IMR-90 (cell line): Measurements from ENCODE around the gene LTO1. TPM values are rescaled to one million over a fixed set of nuclear protein-coding genes. Genes with fewer than 3 reads are reported as not detected.

Experiments
- ATAC-seq: fragments of 200-7000 bp; cut with Tn5 transposase; 2 replicates; pipeline ENCODE4 v1.9.1; 2020; ENCODE audit warnings: low read depth, mild to moderate bottlenecking, moderate library complexity
- BruUV-seq: library from RNA; stranded (reverse); fragments of 400-500 nt; replicated peaks from 2 replicates; lab custom pipeline; 2021; lab: Mats Ljungman, UMichigan
- CTCF ChIA-PET: fragments of 300-600 bp; formaldehyde crosslinking; extraction: SDS; loops from one replicate; lab custom pipeline; 2021; ENCODE audit warnings: antibody characterized with exemption; lab: Yijun Ruan, JAX
- POLR2A ChIA-PET: fragments of 300-600 bp; sonication (Branson Sonifier 250); formaldehyde crosslinking; loops from one replicate; lab custom pipeline; 2022; ENCODE audit warnings: antibody characterized with exemption; ENCODE audit not compliant: unreplicated experiment; lab: Charles Lee
- DNase-seq: peaks from one replicate; pipeline ENCODE4 v3.0.0; 2013
- H2AFZ ChIP-seq: replicated peaks from 2 replicates; pipeline ENCODE3; 2013; ENCODE audit warnings: low read length, mild to moderate bottlenecking; ENCODE audit not compliant: poor library complexity
- H2AK5ac ChIP-seq: 2 replicates; pipeline ENCODE4 v1.6.1; 2013; ENCODE audit warnings: low read depth, low read length, inconsistent platforms
- H2AK9ac ChIP-seq: replicated peaks from 2 replicates; pipeline ENCODE3; 2013; ENCODE audit warnings: mild to moderate bottlenecking, low read depth, low read length, moderate library complexity; ENCODE audit not compliant: poor library complexity
- H2BK120ac ChIP-seq: 2 replicates; pipeline ENCODE4 v1.6.1; 2013; ENCODE audit warnings: low read depth, low read length, inconsistent platforms
- H2BK15ac ChIP-seq: 3 replicates; pipeline ENCODE4 v1.6.1; 2013; ENCODE audit warnings: low read depth, low read length, inconsistent platforms
- H2BK20ac ChIP-seq: 2 replicates; pipeline ENCODE4 v1.6.1; 2013; ENCODE audit warnings: low read depth, mild to moderate bottlenecking, inconsistent platforms, low read length, moderate library complexity
- H2BK5ac ChIP-seq: 2 replicates; pipeline ENCODE4 v1.6.1; 2013; ENCODE audit warnings: mild to moderate bottlenecking, low read depth, low read length, inconsistent platforms; ENCODE audit not compliant: poor library complexity, severe bottlenecking
- H3K14ac ChIP-seq: replicated peaks from 2 replicates; pipeline ENCODE4 v1.6.1; 2013; ENCODE audit warnings: low read depth, low read length, inconsistent platforms
- H3K18ac ChIP-seq: 2 replicates; pipeline ENCODE4 v1.6.1; 2013; ENCODE audit warnings: low read depth, low read length, control low read depth
- H3K23ac ChIP-seq: 2 replicates; pipeline ENCODE4 v1.6.1; 2013; ENCODE audit warnings: low read depth, low read length, inconsistent platforms
- H3K27ac ChIP-seq: 2 replicates; pipeline ENCODE4 v1.5.1; 2013; ENCODE audit warnings: mild to moderate bottlenecking, control low read depth, low read length; ENCODE audit not compliant: insufficient read depth
- H3K27me3 ChIP-seq: 2 replicates; pipeline ENCODE4 v1.6.1; 2013; ENCODE audit warnings: low read length; ENCODE audit not compliant: control insufficient read depth, insufficient read depth
- H3K36me3 ChIP-seq: 2 replicates; pipeline ENCODE4 v1.6.1; 2013; ENCODE audit warnings: low read length, mixed read lengths; ENCODE audit not compliant: control insufficient read depth, insufficient read depth
- H3K4ac ChIP-seq: 2 replicates; pipeline ENCODE4 v1.6.1; 2013; ENCODE audit warnings: low read depth, low read length, inconsistent platforms
- H3K4me1 ChIP-seq: 2 replicates; pipeline ENCODE4 v1.6.1; 2013; ENCODE audit warnings: low read length, mixed read lengths; ENCODE audit not compliant: control insufficient read depth, insufficient read depth
- H3K4me2 ChIP-seq: 2 replicates; pipeline ENCODE4 v1.6.1; 2013; ENCODE audit warnings: low read depth, mild to moderate bottlenecking, control low read depth, low read length, moderate library complexity
- H3K4me3 ChIP-seq: 2 replicates; pipeline ENCODE4 v1.5.1; 2013; ENCODE audit warnings: low read depth, mild to moderate bottlenecking, control low read depth, low read length, moderate library complexity; ENCODE audit not compliant: insufficient read depth
- H3K56ac ChIP-seq: 2 replicates; pipeline ENCODE4 v1.6.1; 2013; ENCODE audit warnings: low read length, inconsistent platforms; ENCODE audit not compliant: insufficient read depth; ENCODE audit errors: extremely low read depth
- H3K79me1 ChIP-seq, 2 experiments: 2 replicates each; pipeline ENCODE4 v1.6.1; 2013; ENCODE audit warnings: low read length in 2 of 2, inconsistent platforms in 1 of 2, low read depth in 1 of 2
- H3K9ac ChIP-seq: 2 replicates; pipeline ENCODE4 v1.6.1; 2013; ENCODE audit warnings: low read depth, low read length, control low read depth
- H3K9me1 ChIP-seq: 2 replicates; pipeline ENCODE4 v1.6.1; 2013; ENCODE audit warnings: low read length, inconsistent platforms; ENCODE audit not compliant: insufficient read depth
- H3K9me3 ChIP-seq: 2 replicates; pipeline ENCODE4 v1.6.1; 2013; ENCODE audit warnings: low read length; ENCODE audit not compliant: control insufficient read depth, insufficient read depth
- H4K20me1 ChIP-seq: 2 replicates; pipeline ENCODE4 v1.6.1; 2013; ENCODE audit warnings: low read length, inconsistent platforms; ENCODE audit not compliant: insufficient read depth
- H4K5ac ChIP-seq: 2 replicates; pipeline ENCODE4 v1.6.1; 2013; ENCODE audit warnings: mild to moderate bottlenecking, low read depth, low read length, control low read depth
- H4K8ac ChIP-seq, 2 experiments: 2 replicates each; pipeline ENCODE4 v1.6.1; 2013; ENCODE audit warnings: low read depth in 2 of 2, low read length in 2 of 2, control low read depth in 1 of 2, inconsistent platforms in 1 of 2
- H4K91ac ChIP-seq: 2 replicates; pipeline ENCODE4 v1.6.1; 2013; ENCODE audit warnings: low read depth, low read length, inconsistent platforms; ENCODE audit not compliant: insufficient read depth
- POLR2A ChIP-seq: IDR thresholded peaks from 2 replicates; pipeline ENCODE4 v1.6.1; 2012; ENCODE audit warnings: mild to moderate bottlenecking, low read depth, low read length
- WGBS, 2 experiments: methylation state at CpG; one replicate each; pipeline versions ENCODE4 v1.1.5 to v1.1.7; 2013; ENCODE audit warnings: missing lambda C conversion rate in 2 of 2; ENCODE audit not compliant: insufficient read length in 1 of 2; ENCODE audit errors: extremely low coverage in 2 of 2; 5-methylcytosine and 5-hydroxymethylcytosine counted together
- dilution Hi-C: fragments of 300-500 bp; cut with HindIII; formaldehyde crosslinking; loops from one replicate; pipeline ENCODE4 v1.14.3; 2018; ENCODE audit warnings: low sequenced_read_pairs; ENCODE audit not compliant: unreplicated experiment
- in situ Hi-C: fragments of 300-500 bp; cut with MboI; formaldehyde crosslinking; loops from 3 replicates; pipeline ENCODE4 v1.14.3; 2019; ENCODE audit warnings: low sequenced_read_pairs, inconsistent platforms, mixed read lengths
- intact Hi-C: fragments of 100-400 bp; cut with micrococcal nuclease; formaldehyde crosslinking; loops from 2 replicates; pipeline ENCODE4 v1.10.0; 2022
- polyA plus RNA-seq, 3 experiments: library from polyadenylated mRNA; depleted of rRNA; stranded (reverse); fragments of >200 nt; gene quantifications; 2 replicates each; pipeline ENCODE4 v1.2.3, GENCODE V29; 2012; ENCODE audit warnings: low replicate concordance in 1 of 3
- total RNA-seq: library from RNA; depleted of rRNA; stranded (reverse); fragments of >200 nt; gene quantifications from 2 replicates; pipeline ENCODE4 v1.2.3, GENCODE V29; 2012

Gene LTO1
- total and polyA plus RNA-seq, 2 of the 4 experiments (the other 2 are of a cell fraction) = 8.2 to 23.5 TPM

DNA sequence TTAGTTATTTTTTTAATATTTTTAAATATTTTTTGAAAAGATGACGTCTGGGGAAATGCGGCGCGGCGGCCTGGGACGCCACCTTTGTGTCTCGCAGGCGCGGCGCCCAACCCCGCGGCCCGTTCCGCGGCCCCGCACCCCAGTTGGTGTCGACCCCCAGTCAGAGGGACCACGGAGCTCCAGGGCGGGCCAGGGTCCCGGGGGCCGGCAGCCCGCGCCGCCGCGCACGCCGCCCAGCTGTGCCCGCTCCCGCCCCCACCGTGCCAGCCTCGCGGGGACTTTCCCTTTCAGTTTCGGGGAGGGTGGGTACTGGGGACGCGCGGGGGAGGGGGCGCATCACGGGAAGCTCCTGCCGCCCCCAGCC is 32.6 kb downstream of the LTO1 start:
- Histone ChIP-seq H4K5ac (no peak overlapping the region; the same call in 1 of the 2 replicates), H3K9me3 (no peaks in the 10 kb centered on the region), H3K4ac (peak overlapping the region; percentile 36), H3K4me3 (peak overlapping the region; percentile 98), H3K4me2 (no peak overlapping the region; the same call in 1 of the 2 replicates), H3K27ac (peak overlapping the region; percentile 98), H2BK15ac (no peak overlapping the region), H2BK120ac (no peak overlapping the region), H4K20me1 (peaks cover 54% of the 10 kb centered on the region), H3K18ac (no peak overlapping the region; the same call in 1 of the 2 replicates), H3K4me1 (peaks cover 21% of the 10 kb centered on the region), H2BK5ac (peak overlapping the region; percentile 97), H3K23ac (no peak overlapping the region), H3K9ac (peak overlapping the region; percentile 100), H4K8ac (peak overlapping the region in 1 of 2 experiments; percentile 81; a peak in 2 of 4 replicates), H3K9me1 (no peaks in the 10 kb centered on the region; the same call in 1 of the 2 replicates), H2BK20ac (no peak overlapping the region), H3K14ac (no peak overlapping the region), H2AFZ (no peak overlapping the region), H3K56ac (peak overlapping the region; percentile 72; the same call in 1 of the 2 replicates), H3K79me1 (peaks cover 16 to 53% of the 10 kb centered on the region in 2 experiments), H4K91ac (peak overlapping the region; percentile 74; the same call in 1 of the 2 replicates), H3K36me3 (peaks cover 40% of the 10 kb centered on the region), H2AK5ac (no peak overlapping the region), H3K27me3 (no peaks in the 10 kb centered on the region), H2AK9ac (peak overlapping the region; percentile 96)
- no TSS peak for BruUV-seq
- TF ChIP-seq POLR2A = no peak
- ChIA-PET CTCF (no interaction called here), POLR2A (interaction anchor here (0.6 to 1.5 kb wide), 2 partner anchors 344 to 404 kb away, joined by 4 read pairs; no protein-coding TSS in a partner anchor)
- ATAC-seq = no peak
- intact Hi-C loops (loop anchor here (2.0 to 10.0 kb wide), 3 partner anchors 290 to 738 kb away; partner anchors contain the start of genes IGHMBP2 and MRPL21), in situ Hi-C loops (loop anchor here (5.0 kb wide), 1 partner anchor 340 kb away; no protein-coding TSS in a partner anchor), dilution Hi-C loops (no loop called here)
- WGBS, 2 experiments = 0% methylated on average over 3 of the region's 40 CpGs; no CpG with 5 or more reads in 1 of the 2 experiments
- no peak for DNase-seq
